Measurements from ENCODE around the gene MERTK. TPM values are rescaled to one million over a fixed set of nuclear protein-coding genes. Genes with fewer than 3 reads are reported as not detected.
A peak's percentile ranks its signal among the peaks of the same experiment; 100 is the strongest.
"Not testable (repeated sequence)": the region's sequence is repeated elsewhere in the genome, so short reads cannot be mapped to it uniquely, and the experiment has no call there.

Gene MERTK
- total RNA-seq, 6 experiments from 2014 or later = 10.6 to 18.3 (median 13.1) TPM

GRCh38 chr2:111908578-111908977, 10.2 kb downstream of the MERTK start:
- Histone ChIP-seq H3K9me3 (no peaks in the 10 kb centered on the region), H3K27me3 (no peaks in the 10 kb centered on the region), H3K36me3 (no peaks in the 10 kb centered on the region), H3K4me1 (peaks cover 0 to 74% (median 32%) of the 10 kb centered on the region in 4 donors), H3K27ac (peak overlapping the region in 2 of 3 donors; percentile 8 to 35), H3K4me3 (no peak overlapping the region)
- ATAC-seq = peak in 3 of 4 donors; percentile 4 to 58 (median 46)
- DNase-seq = no peak
- WGBS (ENCODE audit: insufficient coverage, low coverage, low lambda C conversion rate, missing lambda C conversion rate) = 24% methylated on average over 1 of the region's 1 CpG
- intact Hi-C loops (cut with DNase I) = no loop called here
- TF ChIP-seq POLR2A (IDR thresholded peaks at IDR 0.05) = no peak
- TF ChIP-seq, protein P1, sequence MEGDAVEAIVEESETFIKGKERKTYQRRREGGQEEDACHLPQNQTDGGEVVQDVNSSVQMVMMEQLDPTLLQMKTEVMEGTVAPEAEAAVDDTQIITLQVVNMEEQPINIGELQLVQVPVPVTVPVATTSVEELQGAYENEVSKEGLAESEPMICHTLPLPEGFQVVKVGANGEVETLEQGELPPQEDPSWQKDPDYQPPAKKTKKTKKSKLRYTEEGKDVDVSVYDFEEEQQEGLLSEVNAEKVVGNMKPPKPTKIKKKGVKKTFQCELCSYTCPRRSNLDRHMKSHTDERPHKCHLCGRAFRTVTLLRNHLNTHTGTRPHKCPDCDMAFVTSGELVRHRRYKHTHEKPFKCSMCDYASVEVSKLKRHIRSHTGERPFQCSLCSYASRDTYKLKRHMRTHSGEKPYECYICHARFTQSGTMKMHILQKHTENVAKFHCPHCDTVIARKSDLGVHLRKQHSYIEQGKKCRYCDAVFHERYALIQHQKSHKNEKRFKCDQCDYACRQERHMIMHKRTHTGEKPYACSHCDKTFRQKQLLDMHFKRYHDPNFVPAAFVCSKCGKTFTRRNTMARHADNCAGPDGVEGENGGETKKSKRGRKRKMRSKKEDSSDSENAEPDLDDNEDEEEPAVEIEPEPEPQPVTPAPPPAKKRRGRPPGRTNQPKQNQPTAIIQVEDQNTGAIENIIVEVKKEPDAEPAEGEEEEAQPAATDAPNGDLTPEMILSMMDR (IDR thresholded peaks at IDR 0.05) = no peak

- 20% methylated on average over 2 of the region's 3 CpGs for WGBS (ENCODE audit: insufficient coverage, low coverage, low lambda C conversion rate, missing lambda C conversion rate)
- H3K27me3 ChIP-seq = no peaks in the 10 kb centered on the region
- ATAC-seq = peak; percentile 27 to 48 (median 36)
- H3K36me3 ChIP-seq = no peaks in the 10 kb centered on the region
- peaks cover 0 to 76% (median 32%) of the 10 kb centered on the region in 4 donors for H3K4me1 ChIP-seq
- H3K27ac ChIP-seq = peak overlapping the region in 2 of 3 donors; percentile 8 to 35
- no peak overlapping the region for H3K4me3 ChIP-seq
- intact Hi-C loops (cut with DNase I) = no loop called here
- TF ChIP-seq, protein P1 (IDR thresholded peaks at IDR 0.05) = no peak
- TF ChIP-seq POLR2A (IDR thresholded peaks at IDR 0.05) = no peak
- no peaks in the 10 kb centered on the region for H3K9me3 ChIP-seq
- no peak for DNase-seq
Measured at GRCh38 chr2:111909079-111909478, 10.7 kb downstream of the MERTK start.

GRCh38 chr2:111909997-111910396, 11.6 kb downstream of the MERTK start:
- ATAC-seq; H3K27me3 ChIP-seq; H3K4me3 ChIP-seq; H3K36me3 ChIP-seq; DNase-seq; H3K9me3 ChIP-seq; intact Hi-C loops (cut with DNase I): not testable (repeated sequence)
- peak overlapping the region in 2 of 3 donors; percentile 35 to 73 for H3K27ac ChIP-seq
- peaks cover 0 to 76% (median 32%) of the 10 kb centered on the region in 4 donors for H3K4me1 ChIP-seq
- 83% methylated on average over 3 of the region's 4 CpGs for WGBS (ENCODE audit: insufficient coverage, low coverage, low lambda C conversion rate, missing lambda C conversion rate)

GRCh38 chr2:111910609-111911277, 12.3 kb downstream of the MERTK start:
- H3K4me1 ChIP-seq = peaks cover 0 to 76% (median 32%) of the 10 kb centered on the region in 4 donors
- H3K27ac ChIP-seq = peak overlapping the region; percentile 38 to 73 (median 41)
- ATAC-seq = peak; percentile 51 to 65 (median 56)

DNA sequence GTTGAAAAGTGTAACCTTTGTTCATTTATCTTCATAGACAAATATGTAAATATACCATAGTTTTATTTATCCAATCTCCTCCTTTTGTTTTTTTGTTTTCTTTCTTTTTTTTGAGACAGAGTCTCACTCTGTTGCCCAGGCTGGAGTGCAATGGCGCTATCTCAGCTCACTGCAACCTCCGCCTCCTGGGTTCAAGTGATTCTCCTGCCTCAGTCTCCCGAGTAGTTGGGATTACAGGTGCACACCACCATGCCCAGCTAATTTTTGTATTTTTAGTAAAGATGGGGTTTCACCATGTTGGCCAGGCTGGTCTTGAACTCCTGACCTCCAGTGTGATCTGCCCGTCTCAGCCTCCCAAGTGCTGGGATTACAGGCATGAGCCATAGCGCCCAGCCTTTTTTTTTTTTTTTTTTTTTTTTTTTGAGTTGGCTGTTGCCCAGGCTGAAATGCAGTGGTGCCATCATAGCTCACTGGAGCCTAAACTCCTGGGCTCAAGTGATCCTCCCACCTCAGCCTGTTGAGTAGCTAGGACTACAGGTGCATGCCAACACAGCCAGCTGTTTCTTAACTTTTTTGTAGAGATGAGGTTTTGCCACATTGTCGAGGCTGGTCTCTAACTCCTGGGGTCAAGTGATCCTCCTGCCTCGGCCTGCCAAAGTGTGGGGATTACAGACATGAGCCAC, 13.0 kb downstream of the MERTK start:
- H3K4me3 ChIP-seq; intact Hi-C loops (cut with DNase I); H3K9me3 ChIP-seq; DNase-seq; H3K27me3 ChIP-seq; H3K36me3 ChIP-seq: not testable (repeated sequence)
- peak in 2 of 4 donors; percentile 10 to 26 for ATAC-seq
- H3K27ac ChIP-seq = peak overlapping the region in 2 of 3 donors; percentile 38 to 73
- H3K4me1 ChIP-seq = peaks cover 0 to 69% (median 32%) of the 10 kb centered on the region in 4 donors
- WGBS (ENCODE audit: insufficient coverage, low coverage, low lambda C conversion rate, missing lambda C conversion rate) = 58% methylated on average over 7 of the region's 7 CpGs

More at GRCh38 chr2:111910609-111911277, 12.3 kb downstream of the MERTK start:
- Histone ChIP-seq H3K4me3 (no peak overlapping the region), H3K9me3 (no peaks in the 10 kb centered on the region), H3K36me3 (no peaks in the 10 kb centered on the region), H3K27me3 (no peaks in the 10 kb centered on the region)
- 16% methylated on average over 2 of the region's 2 CpGs for WGBS (ENCODE audit: insufficient coverage, low coverage, low lambda C conversion rate, missing lambda C conversion rate)
- TF ChIP-seq, protein P1 (IDR thresholded peaks at IDR 0.05) = no peak
- no peak for TF ChIP-seq POLR2A (IDR thresholded peaks at IDR 0.05)
- DNase-seq = no peak
- intact Hi-C loops (cut with DNase I) = no loop called here

Data from right lobe of liver (tissue), 6 donors.